Right lobe of liver (tissue), 6 donors: ENCODE data around the gene TTR. TPM values are rescaled to one million over a fixed set of nuclear protein-coding genes. Genes with fewer than 3 reads are reported as not detected.

Experiments used
- ATAC-seq, 4 donors: fragments of 200-7000 bp; cut with Tn5 transposase; one replicate each; pipeline ENCODE4 v1.9.1; 2020; ENCODE audit warnings: mild to moderate bottlenecking in 4 of 4, moderate library complexity in 4 of 4
- DNase-seq, 3 donors: peaks; one replicate each; pipeline ENCODE4 v3.0.0-alpha.2; 2020
- H3K27ac ChIP-seq, 3 donors: fragments of 200-600 bp; one replicate each; pipeline ENCODE4 v1.8.0; 2022
- H3K27me3 ChIP-seq, 2 donors: fragments of 200-600 bp; one replicate each; pipeline ENCODE4 v1.8.0; 2022
- H3K36me3 ChIP-seq, 4 donors: fragments of 200-600 bp; sonication (generic) in 1 of 4; one replicate each; pipeline versions ENCODE4 v1.5.1 to v1.8.0; 2017 to 2022; ENCODE audit warnings: control low read depth in 1 of 4
- H3K4me1 ChIP-seq, 4 donors: fragments of 200-600 bp; sonication (generic) in 1 of 4; one replicate each; pipeline versions ENCODE4 v1.5.1 to v1.8.0; 2017 to 2022; ENCODE audit warnings: control low read depth in 1 of 4
- H3K4me3 ChIP-seq, 3 donors: fragments of 200-600 bp; one replicate each; pipeline ENCODE4 v1.8.0; 2022
- H3K9me3 ChIP-seq, 4 donors: fragments of 200-600 bp; sonication (generic) in 1 of 4; one replicate each; pipeline versions ENCODE4 v1.5.1 to v1.8.0; 2017 to 2022; ENCODE audit warnings: control low read depth in 1 of 4
- POLR2A ChIP-seq: fragments of 450-650 bp; IDR thresholded peaks from one replicate; pipeline ENCODE4 v1.6.1; 2017; ENCODE audit warnings: antibody characterized with exemption, mild to moderate bottlenecking
- WGBS: methylation state at CpG from one replicate; pipeline ENCODE4 v1.1.6; 2018; ENCODE audit warnings: low coverage, low lambda C conversion rate; ENCODE audit not compliant: insufficient coverage; ENCODE audit errors: missing lambda C conversion rate; 5-methylcytosine and 5-hydroxymethylcytosine counted together
- intact Hi-C, 2 donors: fragments of 100-400 bp; cut with DNase I; formaldehyde crosslinking; loops; one replicate each; pipeline versions ENCODE4 v1.11.2 to v1.14.1; 2022
- total RNA-seq, 6 experiments: library from RNA; depleted of rRNA in 2 of 6; stranded (reverse); fragments of >200 nt in 2 of 6; fragmentation: NEBNext Ultra II Directional in 3 of 6; extraction: Animal tissue kit (Norgen Biotek cat#: 25700) in 3 of 6; gene quantifications; one replicate each; pipeline versions ENCODE4 v1.1.0 to v1.2.4, GENCODE V29; 2016 to 2023
- TF ChIP-seq, protein P1 (sequence below), 4 donors: fragments of 200-600 bp in 3 of 4; fragments of 450-650 bp in 1 of 4; IDR thresholded peaks; one replicate each; pipeline versions ENCODE4 v1.5.1 to v1.8.0; 2016 to 2022; ENCODE audit warnings: antibody characterized with exemption in 4 of 4, mild to moderate bottlenecking in 2 of 4
- donor health status: DM: no; HTN: yes; CAD: no.
- donor health status: DM: no; HTN: no; CAD: no.
- donor health status: DM: no; HTN: no; CAD: no.
- donor health status: DM: no; HTN: yes; CAD: no.
- donor health status: DM: no; HTN: yes; CAD: no.

Gene TTR
- total RNA-seq, 6 experiments from 2014 or later: 1,281 to 4,774 (median 2,625) TPM

DNA sequence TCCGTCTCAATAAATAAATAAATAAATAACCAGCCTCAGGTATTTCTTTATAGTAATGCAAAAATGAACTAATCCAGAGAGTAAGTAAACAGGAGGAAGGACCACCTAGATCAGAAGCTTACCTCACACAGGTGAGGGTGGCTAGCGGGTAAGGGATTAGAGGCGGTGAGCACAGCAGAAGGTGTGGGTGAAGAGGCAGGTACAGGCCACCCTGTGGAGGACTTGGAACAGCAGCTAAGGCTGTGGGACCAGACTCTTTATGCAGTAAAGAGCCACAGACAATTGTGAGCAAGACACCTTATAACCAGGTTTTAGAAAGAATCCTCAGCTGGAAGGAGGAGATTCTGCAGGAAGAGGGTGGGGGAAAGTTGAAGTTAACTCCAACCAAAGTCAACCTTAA, 34.2 kb upstream of the TTR start:
- Histone ChIP-seq H3K4me3 (no peak overlapping the region), H3K9me3 (no peaks in the 10 kb centered on the region), H3K27me3 (no peaks in the 10 kb centered on the region), H3K36me3 (no peaks in the 10 kb centered on the region), H3K27ac (no peak overlapping the region), H3K4me1 (peaks cover 0 to 24% (median 8%) of the 10 kb centered on the region in 4 donors)
- intact Hi-C loops: no loop called here
- DNase-seq (no peak), ATAC-seq (no peak)
- TF ChIP-seq, protein P1, sequence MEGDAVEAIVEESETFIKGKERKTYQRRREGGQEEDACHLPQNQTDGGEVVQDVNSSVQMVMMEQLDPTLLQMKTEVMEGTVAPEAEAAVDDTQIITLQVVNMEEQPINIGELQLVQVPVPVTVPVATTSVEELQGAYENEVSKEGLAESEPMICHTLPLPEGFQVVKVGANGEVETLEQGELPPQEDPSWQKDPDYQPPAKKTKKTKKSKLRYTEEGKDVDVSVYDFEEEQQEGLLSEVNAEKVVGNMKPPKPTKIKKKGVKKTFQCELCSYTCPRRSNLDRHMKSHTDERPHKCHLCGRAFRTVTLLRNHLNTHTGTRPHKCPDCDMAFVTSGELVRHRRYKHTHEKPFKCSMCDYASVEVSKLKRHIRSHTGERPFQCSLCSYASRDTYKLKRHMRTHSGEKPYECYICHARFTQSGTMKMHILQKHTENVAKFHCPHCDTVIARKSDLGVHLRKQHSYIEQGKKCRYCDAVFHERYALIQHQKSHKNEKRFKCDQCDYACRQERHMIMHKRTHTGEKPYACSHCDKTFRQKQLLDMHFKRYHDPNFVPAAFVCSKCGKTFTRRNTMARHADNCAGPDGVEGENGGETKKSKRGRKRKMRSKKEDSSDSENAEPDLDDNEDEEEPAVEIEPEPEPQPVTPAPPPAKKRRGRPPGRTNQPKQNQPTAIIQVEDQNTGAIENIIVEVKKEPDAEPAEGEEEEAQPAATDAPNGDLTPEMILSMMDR (IDR thresholded peaks at IDR 0.05): no peak
- no peak for TF ChIP-seq POLR2A
- 86% methylated on average over 3 of the region's 3 CpGs for WGBS

DNA sequence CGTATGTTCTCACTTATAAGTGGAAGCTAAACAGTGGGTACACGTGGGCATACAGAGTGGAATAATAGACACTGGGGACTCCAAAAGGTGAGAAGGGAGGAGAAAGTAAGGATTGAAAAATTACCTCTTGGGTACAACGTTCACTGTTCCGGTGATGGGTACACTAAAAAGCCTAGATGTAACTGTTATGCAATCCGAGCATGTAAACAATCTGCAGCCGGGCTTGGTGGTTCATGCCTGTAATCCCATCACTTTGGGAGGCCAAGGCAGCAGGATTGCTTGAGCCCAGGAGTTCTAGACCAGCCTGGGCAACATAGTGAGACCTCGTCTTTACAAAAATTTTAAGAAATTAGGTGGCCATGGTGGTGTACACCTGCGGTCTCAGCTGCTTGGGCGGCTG, 33.1 kb upstream of the TTR start:
- no peaks in the 10 kb centered on the region for H3K36me3 ChIP-seq
- peaks cover 0 to 24% (median 8%) of the 10 kb centered on the region in 4 donors for H3K4me1 ChIP-seq
- DNase-seq: no peak
- no peaks in the 10 kb centered on the region for H3K27me3 ChIP-seq
- no peaks in the 10 kb centered on the region for H3K9me3 ChIP-seq
- intact Hi-C loops: no loop called here
- H3K4me3 ChIP-seq: no peak overlapping the region
- no peak overlapping the region for H3K27ac ChIP-seq
- WGBS: 24% methylated on average over 5 of the region's 9 CpGs
- TF ChIP-seq POLR2A: no peak
- TF ChIP-seq, protein P1 (IDR thresholded peaks at IDR 0.05): no peak
- peak; percentile 60 to 81 (median 66) for ATAC-seq

DNA sequence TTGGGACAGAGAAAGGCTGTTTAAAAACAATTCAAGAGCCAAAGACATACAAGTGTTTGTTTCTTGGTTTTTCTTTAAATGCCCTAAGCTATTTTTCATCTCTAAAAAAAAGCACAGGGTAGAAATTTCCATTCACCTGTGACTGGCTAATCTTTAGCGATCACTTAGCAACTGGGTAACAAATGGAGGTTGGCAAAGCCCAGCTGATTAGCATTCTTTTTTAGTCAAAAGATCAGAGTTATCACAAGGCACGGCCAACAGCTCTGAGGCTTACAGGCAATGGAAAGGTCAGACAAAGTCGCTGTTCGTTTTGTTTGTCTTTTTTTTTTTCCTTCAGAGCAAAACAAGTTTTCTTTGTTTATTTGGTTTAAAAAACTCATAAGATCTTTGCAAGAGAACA, 29.0 kb upstream of the TTR start:
- TF ChIP-seq POLR2A: no peak
- TF ChIP-seq, protein P1 (IDR thresholded peaks at IDR 0.05): no peak
- DNase-seq (no peak), ATAC-seq (no peak)
- intact Hi-C loops: loop anchor here in 1 of 2 donors (10.0 kb wide), 1 partner anchor 152 kb away; no protein-coding TSS in a partner anchor
- H3K4me1 ChIP-seq: peaks cover 0 to 34% (median 5%) of the 10 kb centered on the region in 4 donors
- 25% methylated on average over 4 of the region's 4 CpGs for WGBS
- no peak overlapping the region for H3K4me3 ChIP-seq
- H3K27me3 ChIP-seq: no peaks in the 10 kb centered on the region
- no peaks in the 10 kb centered on the region for H3K36me3 ChIP-seq
- H3K27ac ChIP-seq: no peak overlapping the region
- no peaks in the 10 kb centered on the region for H3K9me3 ChIP-seq

DNA sequence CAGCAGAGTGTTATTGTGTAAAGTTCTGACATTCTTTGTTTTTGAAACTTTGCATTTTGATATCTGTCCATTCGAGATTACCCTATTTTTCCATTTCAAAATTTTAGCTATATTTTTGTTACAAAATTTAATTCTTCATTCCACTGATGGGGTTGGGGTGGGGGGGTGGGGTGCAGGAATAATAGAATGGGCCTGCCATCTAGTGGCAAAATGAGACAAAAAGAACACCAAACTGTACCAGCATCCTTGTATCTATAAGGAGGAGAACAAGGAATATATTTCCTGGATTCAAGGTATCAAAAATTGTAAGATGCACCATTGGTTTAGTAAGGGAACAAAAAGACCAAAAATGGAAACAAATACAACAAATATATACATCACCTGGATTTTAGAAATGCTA, 27.9 kb upstream of the TTR start:
- WGBS: 16% methylated on average over 1 of the region's 1 CpG
- intact Hi-C loops: loop anchor here in 1 of 2 donors (10.0 kb wide), 1 partner anchor 151 kb away; no protein-coding TSS in a partner anchor
- H3K9me3 ChIP-seq: no peaks in the 10 kb centered on the region
- H3K27me3 ChIP-seq: no peaks in the 10 kb centered on the region
- TF ChIP-seq, protein P1 (IDR thresholded peaks at IDR 0.05): peak in 3 of 4 donors; percentile 12 to 43 (median 33)
- TF ChIP-seq POLR2A: no peak
- DNase-seq: no peak
- H3K27ac ChIP-seq: no peak overlapping the region
- no peaks in the 10 kb centered on the region for H3K36me3 ChIP-seq
- ATAC-seq: no peak
- H3K4me1 ChIP-seq: peaks cover 0 to 31% (median 5%) of the 10 kb centered on the region in 4 donors
- no peak overlapping the region for H3K4me3 ChIP-seq
